ENCODE measurements around the gene MAPRE3.

DNA sequence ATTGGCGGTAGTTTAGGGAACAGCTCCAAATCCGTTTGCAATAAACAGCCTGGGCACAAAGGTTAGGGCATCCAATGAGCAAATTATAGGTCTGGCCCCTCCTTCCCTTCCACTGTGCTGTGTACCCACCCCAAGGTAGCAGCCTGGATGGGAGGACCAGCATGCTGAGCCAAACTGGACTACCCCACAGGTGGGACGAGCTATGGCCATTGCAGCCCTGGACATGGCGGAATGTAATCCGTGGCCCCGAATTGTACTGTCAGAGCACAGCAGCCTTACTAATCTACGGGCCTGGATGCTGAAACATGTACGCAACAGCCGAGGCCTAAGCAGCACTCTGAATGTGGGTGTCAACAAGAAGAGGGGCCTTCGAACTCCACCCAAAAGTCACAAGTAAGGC is 87.8 kb downstream of the MAPRE3 start:
- TF ChIP-seq, protein P1, sequence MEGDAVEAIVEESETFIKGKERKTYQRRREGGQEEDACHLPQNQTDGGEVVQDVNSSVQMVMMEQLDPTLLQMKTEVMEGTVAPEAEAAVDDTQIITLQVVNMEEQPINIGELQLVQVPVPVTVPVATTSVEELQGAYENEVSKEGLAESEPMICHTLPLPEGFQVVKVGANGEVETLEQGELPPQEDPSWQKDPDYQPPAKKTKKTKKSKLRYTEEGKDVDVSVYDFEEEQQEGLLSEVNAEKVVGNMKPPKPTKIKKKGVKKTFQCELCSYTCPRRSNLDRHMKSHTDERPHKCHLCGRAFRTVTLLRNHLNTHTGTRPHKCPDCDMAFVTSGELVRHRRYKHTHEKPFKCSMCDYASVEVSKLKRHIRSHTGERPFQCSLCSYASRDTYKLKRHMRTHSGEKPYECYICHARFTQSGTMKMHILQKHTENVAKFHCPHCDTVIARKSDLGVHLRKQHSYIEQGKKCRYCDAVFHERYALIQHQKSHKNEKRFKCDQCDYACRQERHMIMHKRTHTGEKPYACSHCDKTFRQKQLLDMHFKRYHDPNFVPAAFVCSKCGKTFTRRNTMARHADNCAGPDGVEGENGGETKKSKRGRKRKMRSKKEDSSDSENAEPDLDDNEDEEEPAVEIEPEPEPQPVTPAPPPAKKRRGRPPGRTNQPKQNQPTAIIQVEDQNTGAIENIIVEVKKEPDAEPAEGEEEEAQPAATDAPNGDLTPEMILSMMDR (IDR thresholded peaks at IDR 0.05), result no peak
- no peak for TF ChIP-seq POLR2A (IDR thresholded peaks at IDR 0.05)

Data from body of pancreas (tissue), 4 donors.